ENCODE results near the gene DAP.

The DAP gene

DNA sequence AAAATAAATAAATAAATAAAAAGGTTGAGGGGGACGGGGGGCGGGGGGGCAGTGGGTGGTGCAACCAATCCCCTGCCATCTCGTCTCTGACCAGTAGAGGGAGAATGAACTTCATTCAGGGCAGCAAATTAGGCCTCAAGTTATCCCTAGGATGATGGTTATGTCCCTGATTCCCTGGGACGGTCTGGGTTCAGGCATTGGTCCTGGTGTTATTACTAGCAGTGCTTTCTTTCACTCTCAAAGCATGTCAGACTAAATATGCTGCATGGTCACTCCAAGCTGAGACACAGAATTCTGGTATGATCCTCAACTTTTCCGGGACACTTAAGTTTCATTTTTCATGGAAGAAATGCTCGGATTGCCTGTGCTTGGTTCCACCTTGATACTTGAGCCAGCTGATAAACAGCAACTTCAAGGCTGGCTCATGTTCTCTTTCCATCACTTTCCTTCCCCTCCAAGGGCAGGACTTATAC lies 59.4 kb downstream of the DAP start:
- no peak overlapping the region for H3K9ac ChIP-seq (ENCODE audit: low read length)
- no peak overlapping the region for H3K27ac ChIP-seq (ENCODE audit: low read depth, low read length)
- peaks cover 4% of the 10 kb centered on the region for H3K4me1 ChIP-seq (ENCODE audit: control insufficient read depth, insufficient read depth, low read length)
- H3K36me3 ChIP-seq (ENCODE audit: control insufficient read depth, insufficient read depth, low read length) = no peaks in the 10 kb centered on the region
- no peak overlapping the region for H3K4me3 ChIP-seq (ENCODE audit: low read length)
- no peaks in the 10 kb centered on the region for H3K27me3 ChIP-seq (ENCODE audit: control insufficient read depth, insufficient read depth, low read length)

DNA sequence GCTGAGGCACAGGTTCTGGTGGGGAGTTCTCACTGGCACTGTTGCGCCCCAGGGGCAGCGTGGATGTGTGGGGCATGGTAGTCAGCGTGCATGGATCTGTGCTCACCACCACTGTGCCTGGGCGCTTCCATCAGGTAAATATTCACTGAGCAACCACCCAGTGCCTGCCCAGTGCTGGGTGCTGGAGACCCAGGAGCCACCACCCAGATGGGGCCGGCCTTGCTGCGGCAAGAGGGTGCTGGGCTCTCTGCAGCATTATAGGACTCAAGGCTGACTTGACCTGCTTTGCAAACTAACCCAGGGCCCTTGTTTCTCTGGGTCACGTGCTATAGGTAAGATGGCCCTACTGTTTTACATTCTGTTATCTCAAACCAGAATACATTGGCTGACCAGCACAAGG lies 60.5 kb downstream of the DAP start:
- Histone ChIP-seq H3K27me3 (ENCODE audit: control insufficient read depth, insufficient read depth, low read length) (no peaks in the 10 kb centered on the region), H3K36me3 (ENCODE audit: control insufficient read depth, insufficient read depth, low read length) (no peaks in the 10 kb centered on the region), H3K9ac (ENCODE audit: low read length) (no peak overlapping the region), H3K4me3 (ENCODE audit: low read length) (no peak overlapping the region), H3K27ac (ENCODE audit: low read depth, low read length) (no peak overlapping the region), H3K4me1 (ENCODE audit: control insufficient read depth, insufficient read depth, low read length) (peaks cover 4% of the 10 kb centered on the region)

- Histone ChIP-seq H3K4me3 (ENCODE audit: low read length) (no peak overlapping the region), H3K27ac (ENCODE audit: low read depth, low read length) (no peak overlapping the region), H3K9ac (ENCODE audit: low read length) (no peak overlapping the region), H3K36me3 (ENCODE audit: control insufficient read depth, insufficient read depth, low read length) (no peaks in the 10 kb centered on the region), H3K27me3 (ENCODE audit: control insufficient read depth, insufficient read depth, low read length) (no peaks in the 10 kb centered on the region), H3K4me1 (ENCODE audit: control insufficient read depth, insufficient read depth, low read length) (peaks cover 4% of the 10 kb centered on the region)
Observed at GRCh38 chr5:10699987-10700386, 61.0 kb downstream of the DAP start.

DNA sequence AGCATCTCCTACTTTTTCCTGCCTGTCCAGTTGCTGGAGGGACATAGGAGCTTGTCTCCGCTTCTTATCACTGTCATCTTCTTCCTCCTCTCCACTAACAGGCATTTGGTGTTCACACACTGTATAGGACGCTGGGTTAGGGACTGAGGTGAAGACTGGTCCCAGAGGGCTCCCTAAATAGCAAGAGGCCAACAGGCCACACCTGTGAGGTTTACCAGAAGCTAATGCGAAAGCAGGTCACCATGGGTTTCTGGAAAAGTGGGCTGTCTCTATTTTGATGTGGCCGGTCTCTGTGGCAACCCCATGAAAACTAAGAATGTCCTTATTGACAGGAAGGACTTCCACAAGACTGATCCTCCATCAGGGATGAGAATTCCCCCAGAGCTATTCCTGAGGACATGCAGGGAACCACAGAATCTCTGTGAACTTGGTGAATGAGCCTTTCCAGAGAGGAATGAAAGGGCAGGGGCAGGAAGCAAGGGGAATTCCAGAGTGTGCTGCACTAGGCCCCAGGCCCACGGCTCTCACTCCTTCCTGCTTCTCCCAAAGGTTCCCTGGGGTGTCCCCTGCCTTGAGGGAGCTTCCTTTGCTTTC lies 61.7 kb downstream of the DAP start:
- H3K9ac ChIP-seq (ENCODE audit: low read length) = no peak overlapping the region
- H3K4me1 ChIP-seq (ENCODE audit: control insufficient read depth, insufficient read depth, low read length) = peaks cover 6% of the 10 kb centered on the region
- no peaks in the 10 kb centered on the region for H3K27me3 ChIP-seq (ENCODE audit: control insufficient read depth, insufficient read depth, low read length)
- H3K27ac ChIP-seq (ENCODE audit: low read depth, low read length) = no peak overlapping the region
- no peak overlapping the region for H3K4me3 ChIP-seq (ENCODE audit: low read length)
- no peaks in the 10 kb centered on the region for H3K36me3 ChIP-seq (ENCODE audit: control insufficient read depth, insufficient read depth, low read length)

GRCh38 chr5:10695759-10696543 lies 65.1 kb downstream of the DAP start:
- Histone ChIP-seq H3K36me3 (ENCODE audit: control insufficient read depth, insufficient read depth, low read length) (no peaks in the 10 kb centered on the region), H3K27me3 (ENCODE audit: control insufficient read depth, insufficient read depth, low read length) (no peaks in the 10 kb centered on the region), H3K9ac (ENCODE audit: low read length) (no peak overlapping the region), H3K27ac (ENCODE audit: low read depth, low read length) (no peak overlapping the region), H3K4me1 (ENCODE audit: control insufficient read depth, insufficient read depth, low read length) (peaks cover 2% of the 10 kb centered on the region), H3K4me3 (ENCODE audit: low read length) (no peak overlapping the region)

DNA sequence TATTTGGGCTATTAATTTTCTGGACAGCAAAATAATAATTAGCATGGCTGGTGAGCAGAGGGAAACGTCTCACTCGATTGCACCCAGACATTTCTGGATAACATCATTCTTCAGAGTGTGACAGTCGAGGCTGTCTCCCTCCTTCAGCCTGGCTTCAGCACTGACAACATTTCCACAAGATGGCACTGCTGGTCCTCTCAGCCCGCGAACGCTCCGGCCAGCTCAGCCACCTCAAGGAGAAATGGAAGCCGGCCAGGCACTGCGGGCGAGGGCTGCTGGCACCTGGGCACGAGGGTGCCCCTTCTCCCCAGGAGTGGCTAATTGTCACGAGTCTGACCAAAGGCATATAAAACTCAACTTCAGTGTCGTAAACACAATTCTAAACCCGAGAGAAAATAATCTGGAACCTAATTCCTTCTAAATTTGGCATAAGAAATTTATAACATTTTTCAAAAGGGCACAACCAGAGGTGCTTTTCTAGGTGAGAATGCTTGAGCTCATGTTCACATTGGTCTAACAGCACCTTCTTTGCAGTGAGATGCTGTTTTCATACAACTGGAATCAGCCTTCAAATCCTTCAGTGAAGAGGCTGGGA lies 65.9 kb downstream of the DAP start:
- Histone ChIP-seq H3K4me1 (ENCODE audit: control insufficient read depth, insufficient read depth, low read length) (peaks cover 2% of the 10 kb centered on the region), H3K27ac (ENCODE audit: low read depth, low read length) (no peak overlapping the region), H3K36me3 (ENCODE audit: control insufficient read depth, insufficient read depth, low read length) (no peaks in the 10 kb centered on the region), H3K9ac (ENCODE audit: low read length) (no peak overlapping the region), H3K4me3 (ENCODE audit: low read length) (no peak overlapping the region), H3K27me3 (ENCODE audit: control insufficient read depth, insufficient read depth, low read length) (no peaks in the 10 kb centered on the region)

- H3K36me3 ChIP-seq (ENCODE audit: control insufficient read depth, insufficient read depth, low read length) = no peaks in the 10 kb centered on the region
- H3K27ac ChIP-seq (ENCODE audit: low read depth, low read length) = no peak overlapping the region
- H3K4me1 ChIP-seq (ENCODE audit: control insufficient read depth, insufficient read depth, low read length) = peaks cover 2% of the 10 kb centered on the region
- no peak overlapping the region for H3K9ac ChIP-seq (ENCODE audit: low read length)
- no peaks in the 10 kb centered on the region for H3K27me3 ChIP-seq (ENCODE audit: control insufficient read depth, insufficient read depth, low read length)
- H3K4me3 ChIP-seq (ENCODE audit: low read length) = no peak overlapping the region
Observed at GRCh38 chr5:10691826-10692785, 68.9 kb downstream of the DAP start.

- H3K4me1 ChIP-seq (ENCODE audit: control insufficient read depth, insufficient read depth, low read length) = peaks cover 2% of the 10 kb centered on the region
- H3K4me3 ChIP-seq (ENCODE audit: low read length) = no peak overlapping the region
- H3K27me3 ChIP-seq (ENCODE audit: control insufficient read depth, insufficient read depth, low read length) = no peaks in the 10 kb centered on the region
- H3K27ac ChIP-seq (ENCODE audit: low read depth, low read length) = no peak overlapping the region
- H3K9ac ChIP-seq (ENCODE audit: low read length) = no peak overlapping the region
- no peaks in the 10 kb centered on the region for H3K36me3 ChIP-seq (ENCODE audit: control insufficient read depth, insufficient read depth, low read length)
Observed at GRCh38 chr5:10690460-10691440, 70.3 kb downstream of the DAP start.

DNA sequence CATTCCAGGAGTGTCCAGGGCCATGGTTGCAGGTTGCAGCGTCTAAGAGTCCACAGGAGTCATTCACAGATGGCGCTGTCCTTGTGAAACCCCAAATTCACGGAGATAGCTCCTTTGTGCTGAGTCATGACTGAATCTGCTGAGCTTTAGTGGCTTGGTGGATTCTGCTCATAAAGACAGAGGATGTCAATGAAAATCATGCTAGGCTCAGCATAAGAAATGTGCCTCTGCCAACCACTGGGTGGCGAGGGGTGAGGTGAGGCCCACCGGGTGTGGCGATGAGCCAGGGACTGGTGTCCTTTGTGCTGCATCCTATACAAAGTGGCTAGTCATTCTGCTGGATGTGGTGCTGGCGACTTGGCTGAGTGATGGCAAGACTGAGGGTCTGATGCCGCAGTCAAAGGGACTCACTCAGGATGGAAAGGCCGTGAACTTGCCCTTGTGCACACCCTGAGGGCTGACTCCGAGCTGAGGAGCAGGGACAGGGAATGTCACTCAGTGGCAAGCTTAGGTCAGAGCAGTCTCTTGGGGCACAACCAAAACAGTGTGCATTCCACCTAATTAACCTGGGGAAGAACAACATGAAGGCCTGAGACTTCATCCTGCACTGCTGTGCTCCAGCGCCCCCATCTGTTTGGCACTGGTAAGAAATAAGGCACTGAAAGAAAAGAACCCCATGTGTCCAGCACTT lies 71.5 kb downstream of the DAP start:
- Histone ChIP-seq H3K27me3 (ENCODE audit: control insufficient read depth, insufficient read depth, low read length) (no peaks in the 10 kb centered on the region), H3K9ac (ENCODE audit: low read length) (no peak overlapping the region), H3K4me1 (ENCODE audit: control insufficient read depth, insufficient read depth, low read length) (no peaks in the 10 kb centered on the region), H3K27ac (ENCODE audit: low read depth, low read length) (no peak overlapping the region), H3K36me3 (ENCODE audit: control insufficient read depth, insufficient read depth, low read length) (no peaks in the 10 kb centered on the region), H3K4me3 (ENCODE audit: low read length) (no peak overlapping the region)

GRCh38 chr5:10688651-10689171 lies 72.3 kb downstream of the DAP start:
- no peaks in the 10 kb centered on the region for H3K36me3 ChIP-seq (ENCODE audit: control insufficient read depth, insufficient read depth, low read length)

GRCh38 chr5:10686890-10687289 lies 74.1 kb downstream of the DAP start:
- peaks cover 2% of the 10 kb centered on the region for H3K36me3 ChIP-seq (ENCODE audit: control insufficient read depth, insufficient read depth, low read length)
- no peaks in the 10 kb centered on the region for H3K4me1 ChIP-seq (ENCODE audit: control insufficient read depth, insufficient read depth, low read length)
- H3K27me3 ChIP-seq (ENCODE audit: control insufficient read depth, insufficient read depth, low read length) = no peaks in the 10 kb centered on the region
- no peak overlapping the region for H3K9ac ChIP-seq (ENCODE audit: low read length)
- no peak overlapping the region for H3K27ac ChIP-seq (ENCODE audit: low read depth, low read length)
- H3K4me3 ChIP-seq (ENCODE audit: low read length) = no peak overlapping the region

More at GRCh38 chr5:10688651-10689171, 72.3 kb downstream of the DAP start:
- no peak overlapping the region for H3K27ac ChIP-seq (ENCODE audit: low read depth, low read length)
- H3K9ac ChIP-seq (ENCODE audit: low read length) = no peak overlapping the region
- no peak overlapping the region for H3K4me3 ChIP-seq (ENCODE audit: low read length)
- H3K4me1 ChIP-seq (ENCODE audit: control insufficient read depth, insufficient read depth, low read length) = no peaks in the 10 kb centered on the region
- no peaks in the 10 kb centered on the region for H3K27me3 ChIP-seq (ENCODE audit: control insufficient read depth, insufficient read depth, low read length)
